Endothelial cell (in vitro differentiated cells): ENCODE results near the gene GABRQ. TPM values are rescaled to one million over a fixed set of nuclear protein-coding genes. Genes with fewer than 3 reads are reported as not detected.
A peak's percentile ranks its signal among the peaks of the same experiment; 100 is the strongest.

Source experiments
- DNase-seq: peaks from one replicate; pipeline ENCODE4 v3.0.0; 2021; ENCODE audit warnings: low spot score
- H3K27ac Mint-ChIP-seq: one replicate; pipeline ENCODE4 v1.8.0; 2021; ENCODE audit warnings: mixed read lengths, inconsistent platforms; ENCODE audit not compliant: unreplicated experiment
- H3K27me3 Mint-ChIP-seq: one replicate; pipeline ENCODE4 v1.8.0; 2021; ENCODE audit warnings: mild to moderate bottlenecking, moderate library complexity, mixed read lengths, inconsistent platforms; ENCODE audit not compliant: unreplicated experiment
- H3K36me3 Mint-ChIP-seq: one replicate; pipeline ENCODE4 v1.8.0; 2021; ENCODE audit warnings: mild to moderate bottlenecking, low read depth, mixed read lengths, inconsistent platforms; ENCODE audit not compliant: unreplicated experiment
- H3K4me1 Mint-ChIP-seq: one replicate; pipeline ENCODE4 v1.8.0; 2021; ENCODE audit warnings: mild to moderate bottlenecking, mixed read lengths, inconsistent platforms; ENCODE audit not compliant: unreplicated experiment
- H3K4me3 Mint-ChIP-seq: one replicate; pipeline ENCODE4 v1.8.0; 2021; ENCODE audit warnings: mild to moderate bottlenecking, mixed read lengths, inconsistent platforms; ENCODE audit not compliant: unreplicated experiment
- H3K9me3 Mint-ChIP-seq: one replicate; pipeline ENCODE4 v1.8.0; 2021; ENCODE audit warnings: mixed read lengths, inconsistent platforms; ENCODE audit not compliant: unreplicated experiment
- CTCF ChIP-seq: fragments of 200-600 bp; sonication (generic); IDR thresholded peaks from one replicate; pipeline ENCODE4 v1.5.0; 2021; ENCODE audit warnings: antibody characterized with exemption; ENCODE audit not compliant: unreplicated experiment
- total RNA-seq: library from RNA; stranded (reverse); fragmentation: NEBNext Ultra II Directional; extraction: Animal tissue kit (Norgen Biotek cat#: 25700); gene quantifications from one replicate; pipeline ENCODE4 v1.2.1, GENCODE V29; 2021; ENCODE audit not compliant: unreplicated experiment

GABRQ gene
- total RNA-seq, 1 donor from 2014 or later = 0.41 TPM

- no peak for DNase-seq
- peaks cover 2% of the 10 kb centered on the region for H3K27me3 Mint-ChIP-seq
- no peaks in the 10 kb centered on the region for H3K4me1 Mint-ChIP-seq
- no peak overlapping the region for H3K27ac Mint-ChIP-seq
- no peak overlapping the region for H3K4me3 Mint-ChIP-seq
- no peak for TF ChIP-seq CTCF
- no peaks in the 10 kb centered on the region for H3K9me3 Mint-ChIP-seq
- H3K36me3 Mint-ChIP-seq = no peaks in the 10 kb centered on the region
Measured at GRCh38 chrX:152639426-152639825, 1.7 kb downstream of the GABRQ start.

GRCh38 chrX:152640034-152640818 is 2.5 kb downstream of the GABRQ start:
- H3K4me3 Mint-ChIP-seq = no peak overlapping the region
- TF ChIP-seq CTCF = no peak
- no peaks in the 10 kb centered on the region for H3K4me1 Mint-ChIP-seq
- peaks cover 2% of the 10 kb centered on the region for H3K27me3 Mint-ChIP-seq
- no peaks in the 10 kb centered on the region for H3K9me3 Mint-ChIP-seq
- H3K36me3 Mint-ChIP-seq = no peaks in the 10 kb centered on the region
- DNase-seq = no peak
- H3K27ac Mint-ChIP-seq = no peak overlapping the region

- H3K9me3 Mint-ChIP-seq = no peaks in the 10 kb centered on the region
- H3K36me3 Mint-ChIP-seq = no peaks in the 10 kb centered on the region
- no peaks in the 10 kb centered on the region for H3K4me1 Mint-ChIP-seq
- H3K27ac Mint-ChIP-seq = no peak overlapping the region
- DNase-seq = no peak
- peaks cover 2% of the 10 kb centered on the region for H3K27me3 Mint-ChIP-seq
- no peak for TF ChIP-seq CTCF
- no peak overlapping the region for H3K4me3 Mint-ChIP-seq
Measured at GRCh38 chrX:152641256-152641875, 3.7 kb downstream of the GABRQ start.

- no peak for TF ChIP-seq CTCF
- peak; percentile 34 for DNase-seq
- Mint-ChIP-seq H3K27me3 (peaks cover 2% of the 10 kb centered on the region), H3K27ac (no peak overlapping the region), H3K9me3 (no peaks in the 10 kb centered on the region), H3K4me1 (no peaks in the 10 kb centered on the region), H3K4me3 (no peak overlapping the region), H3K36me3 (no peaks in the 10 kb centered on the region)
Measured at GRCh38 chrX:152641996-152642395, 4.3 kb downstream of the GABRQ start.

GRCh38 chrX:152642931-152643564 is 5.4 kb downstream of the GABRQ start:
- Mint-ChIP-seq H3K9me3 (no peaks in the 10 kb centered on the region), H3K4me3 (no peak overlapping the region), H3K27me3 (peaks cover 2% of the 10 kb centered on the region), H3K27ac (no peak overlapping the region), H3K36me3 (no peaks in the 10 kb centered on the region), H3K4me1 (no peaks in the 10 kb centered on the region)
- DNase-seq = no peak
- no peak for TF ChIP-seq CTCF
